Adrenal gland (tissue), 12 donors: Measurements from ENCODE around the gene NOL4L. TPM values are rescaled to one million over a fixed set of nuclear protein-coding genes. Genes with fewer than 3 reads are reported as not detected.

Experiments
- DNase-seq, 7 donors: peaks; one replicate each; pipeline ENCODE4 v3.0.0-alpha.2; 2019 to 2020
- H3K27ac ChIP-seq, 5 donors: fragments of 200-600 bp; sonication (generic) in 4 of 5; 1 replicate in 3 of 5; 2 replicates in 2 of 5; pipeline versions ENCODE4 v1.5.1 to v1.8.0; 2016 to 2020; ENCODE audit warnings: mild to moderate bottlenecking in 1 of 5
- H3K27me3 ChIP-seq: fragments of 200-600 bp; 2 replicates; pipeline ENCODE4 v1.8.0; 2021
- H3K36me3 ChIP-seq, 2 donors: fragments of 200-600 bp; replicated peaks in 1 of 2; 1 replicate in 1 of 2; 2 replicates in 1 of 2; pipeline versions ENCODE4 v1.5.1 to v1.8.0; 2018 to 2022
- H3K4me1 ChIP-seq, 2 donors: fragments of 200-600 bp; replicated peaks in 1 of 2; 1 replicate in 1 of 2; 2 replicates in 1 of 2; pipeline versions ENCODE4 v1.5.1 to v1.8.0; 2018 to 2021
- H3K4me3 ChIP-seq, 4 donors: fragments of 200-600 bp; sonication (generic) in 3 of 4; one replicate each; pipeline ENCODE4 v1.5.1; 2016 to 2018
- H3K9me3 ChIP-seq, 3 donors: fragments of 200-600 bp; sonication (generic) in 1 of 3; replicated peaks in 1 of 3; 1 replicate in 2 of 3; 2 replicates in 1 of 3; pipeline versions ENCODE4 v1.5.1 to v1.8.0; 2016 to 2021
- CTCF ChIP-seq, 6 experiments: fragments of 450-650 bp in 4 of 6; fragments of 200-600 bp in 2 of 6; sonication (generic) in 1 of 6; IDR thresholded peaks; 1 replicate in 5 of 6; 2 replicates in 1 of 6; pipeline versions ENCODE4 v1.5.1 to v1.8.0; 2016 to 2021; ENCODE audit warnings: antibody characterized with exemption in 6 of 6, mild to moderate bottlenecking in 2 of 6, moderate library complexity in 1 of 6
- POLR2A ChIP-seq, 2 donors: fragments of 450-650 bp; IDR thresholded peaks; one replicate each; pipeline ENCODE4 v1.6.1; 2017; ENCODE audit warnings: antibody characterized with exemption in 2 of 2, mild to moderate bottlenecking in 2 of 2, moderate library complexity in 1 of 2
- WGBS, 4 donors: extraction: QIAGEN DNeasy Blood & Tissue Kit in 2 of 4; methylation state at CpG; one replicate each; pipeline versions ENCODE4 v1.1.5 to v1.1.7; 2013 to 2017; 5-methylcytosine and 5-hydroxymethylcytosine counted together
- intact Hi-C, 2 donors: fragments of 100-400 bp; cut with DNase I; formaldehyde crosslinking; loops; one replicate each; pipeline versions ENCODE4 v1.14.1 to v1.15.0; 2022 to 2023
- polyA plus RNA-seq, 3 donors: library from polyadenylated mRNA; stranded (reverse); fragments of 200-250 nt in 2 of 3; fragments of 350-450 nt in 1 of 3; fragmentation: Illumina TruSeq in 1 of 3; extraction: RNeasy Lipid Tissue Mini Kit (QIAGEN cat#74804) in 1 of 3; gene quantifications; one replicate each; pipeline ENCODE4 v1.2.3, GENCODE V29; 2013 to 2014
- total RNA-seq, 9 donors: library from RNA; depleted of rRNA in 4 of 9; stranded (reverse); fragments of >200 nt in 4 of 9; fragments of 120-200 nt in 1 of 9; fragmentation: NEBNext Ultra II Directional in 1 of 9; extraction: Animal tissue kit (Norgen Biotek cat#: 25700) in 1 of 9; gene quantifications; one replicate each; pipeline versions ENCODE4 v1.1.0 to v1.2.4, GENCODE V29; 2013 to 2023
- donor health status: healthy with polysubstance abuse.
- donor health status: Bipolar disorder and iron deficiency.
- donor health status: DM: yes; HTN: yes; CAD: no.
- donor health status: DM: no; HTN: no; CAD: no.
- donor health status: DM: no; HTN: no; CAD: no.
- donor health status: DM: yes; HTN: yes; CAD: no.

NOL4L gene
- total and polyA plus RNA-seq, 12 donors, result 6.4 to 30.4 (median 15.7) TPM

GRCh38 chr20:32455901-32456701 is 129.0 kb downstream of the NOL4L start:
- Histone ChIP-seq H3K27ac (peak overlapping the region in 1 of 5 donors; percentile 50), H3K36me3 (peaks cover 0 to 25% of the 10 kb centered on the region in 2 donors), H3K4me1 (peaks cover 7 to 28% of the 10 kb centered on the region in 2 donors), H3K27me3 (no peaks in the 10 kb centered on the region), H3K9me3 (no peaks in the 10 kb centered on the region), H3K4me3 (no peak overlapping the region)
- TF ChIP-seq POLR2A (IDR thresholded peaks at IDR 0.05), result no peak
- TF ChIP-seq CTCF (IDR thresholded peaks at IDR 0.05), result no peak
- DNase-seq, result no peak
- intact Hi-C loops, result loop anchor here in 1 of 2 donors (10.0 kb wide), 1 partner anchor 121 kb away; no protein-coding TSS in a partner anchor
- WGBS, 4 donors, result 67 to 86% (median 83%) methylated on average over 1 to 35 of the region's 35 CpGs

- no peaks in the 10 kb centered on the region for H3K9me3 ChIP-seq
- peaks cover 7 to 35% of the 10 kb centered on the region in 2 donors for H3K4me1 ChIP-seq
- intact Hi-C loops, result loop anchor here in 1 of 2 donors (10.0 kb wide), 1 partner anchor 121 kb away; no protein-coding TSS in a partner anchor
- no peaks in the 10 kb centered on the region for H3K27me3 ChIP-seq
- peaks cover 0 to 30% of the 10 kb centered on the region in 2 donors for H3K36me3 ChIP-seq
- no peak for TF ChIP-seq CTCF (IDR thresholded peaks at IDR 0.05)
- TF ChIP-seq POLR2A (IDR thresholded peaks at IDR 0.05), result no peak
- peak overlapping the region in 1 of 5 donors; percentile 49 for H3K27ac ChIP-seq
- 80 to 83% (median 82%) methylated on average over 12 of the region's 12 CpGs for WGBS, 4 donors
- no peak overlapping the region for H3K4me3 ChIP-seq
- DNase-seq, result no peak
These were observed 129.8 kb downstream of the NOL4L start for GRCh38 chr20:32455171-32455900.

- Histone ChIP-seq H3K4me3 (no peak overlapping the region), H3K36me3 (peaks cover 0 to 30% of the 10 kb centered on the region in 2 donors), H3K4me1 (peaks cover 7 to 44% of the 10 kb centered on the region in 2 donors), H3K9me3 (no peaks in the 10 kb centered on the region), H3K27me3 (no peaks in the 10 kb centered on the region), H3K27ac (peak overlapping the region in 1 of 5 donors; percentile 49)
- 89 to 95% (median 91%) methylated on average over 19 to 31 of the region's 31 CpGs for whole genome bisulfite sequencing, 4 donors
- no peak for DNase-seq
- TF ChIP-seq POLR2A (IDR thresholded peaks at IDR 0.05), result no peak
- no peak for TF ChIP-seq CTCF (IDR thresholded peaks at IDR 0.05)
- intact Hi-C loops, result loop anchor here in 1 of 2 donors (10.0 kb wide), 1 partner anchor 120 kb away; no protein-coding TSS in a partner anchor
These were observed 130.7 kb downstream of the NOL4L start for GRCh38 chr20:32454164-32455145.
